Brain pericyte (primary cell): ENCODE measurements around the gene SLC25A42.
A peak's percentile ranks its signal among the peaks of the same experiment; 100 is the strongest.
"Not testable (repeated sequence)": the region's sequence is repeated elsewhere in the genome, so short reads cannot be mapped to it uniquely, and the experiment has no call there.

Source experiments
- DNase-seq: peaks from one replicate; pipeline ENCODE4 v3.0.0-alpha.2; 2012; ENCODE audit warnings: low read depth, low spot score

The SLC25A42 gene

GRCh38 chr19:19105365-19106055 is 41.7 kb downstream of the SLC25A42 start:
- no peak for DNase-seq

GRCh38 chr19:19106056-19106551 is 42.3 kb downstream of the SLC25A42 start:
- DNase-seq = no peak

- not testable (repeated sequence) for DNase-seq
Measured at GRCh38 chr19:19106938-19107337, 43.1 kb downstream of the SLC25A42 start.

- DNase-seq = no peak
Measured at GRCh38 chr19:19107654-19108053, 43.9 kb downstream of the SLC25A42 start.

GRCh38 chr19:19109601-19110000 is 45.8 kb downstream of the SLC25A42 start:
- no peak for DNase-seq

- DNase-seq = no peak
Measured at GRCh38 chr19:19110410-19111135, 46.8 kb downstream of the SLC25A42 start.

GRCh38 chr19:19111136-19111835 is 47.5 kb downstream of the SLC25A42 start:
- no peak for DNase-seq

- no peak for DNase-seq
Measured at GRCh38 chr19:19111967-19112580, 48.3 kb downstream of the SLC25A42 start.

GRCh38 chr19:19113040-19113626 is 49.3 kb downstream of the SLC25A42 start:
- DNase-seq = no peak

GRCh38 chr19:19115954-19116353 is 52.2 kb downstream of the SLC25A42 start:
- DNase-seq = no peak

- DNase-seq = no peak
Measured at GRCh38 chr19:19119325-19120237, 55.8 kb downstream of the SLC25A42 start.

- peak; percentile 67 for DNase-seq
Measured at GRCh38 chr19:19120308-19121231, 56.8 kb downstream of the SLC25A42 start.

GRCh38 chr19:19121371-19121770 is 57.6 kb downstream of the SLC25A42 start:
- no peak for DNase-seq

GRCh38 chr19:19122902-19123301 is 59.1 kb downstream of the SLC25A42 start:
- no peak for DNase-seq

GRCh38 chr19:19123386-19123785 is 59.6 kb downstream of the SLC25A42 start:
- DNase-seq = no peak

- DNase-seq = no peak
Measured at GRCh38 chr19:19126102-19126501, 62.3 kb downstream of the SLC25A42 start.

- no peak for DNase-seq
Measured at GRCh38 chr19:19131989-19132388, 68.2 kb downstream of the SLC25A42 start.

- DNase-seq = no peak
Measured at GRCh38 chr19:19132912-19133311, 69.1 kb downstream of the SLC25A42 start.

GRCh38 chr19:19133985-19134384 is 70.2 kb downstream of the SLC25A42 start:
- DNase-seq = no peak
